ENCODE data around the gene ANXA2.

DNA sequence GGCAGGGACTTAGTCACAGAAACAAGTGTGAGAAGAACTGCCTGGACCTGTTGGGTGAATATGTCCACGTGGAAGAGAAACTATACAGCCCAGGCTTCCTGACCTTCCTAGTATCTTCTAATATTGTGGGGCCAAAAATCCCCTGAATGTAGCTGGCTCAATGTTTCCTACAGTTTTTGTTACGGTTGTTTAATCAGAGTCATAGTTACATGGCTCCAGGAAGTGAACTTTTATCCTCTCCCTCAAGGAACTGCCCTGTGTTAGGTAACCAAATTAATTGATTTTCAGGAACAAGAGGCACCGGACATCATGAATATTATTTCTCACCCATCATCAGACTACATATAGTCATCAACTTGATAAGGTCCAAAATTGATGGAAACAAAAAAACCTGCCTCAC lies 59.0 kb downstream of the ANXA2 start:
- TF ChIP-seq POLR2A (IDR thresholded peaks at IDR 0.05) = no peak
- TF ChIP-seq, protein P1, sequence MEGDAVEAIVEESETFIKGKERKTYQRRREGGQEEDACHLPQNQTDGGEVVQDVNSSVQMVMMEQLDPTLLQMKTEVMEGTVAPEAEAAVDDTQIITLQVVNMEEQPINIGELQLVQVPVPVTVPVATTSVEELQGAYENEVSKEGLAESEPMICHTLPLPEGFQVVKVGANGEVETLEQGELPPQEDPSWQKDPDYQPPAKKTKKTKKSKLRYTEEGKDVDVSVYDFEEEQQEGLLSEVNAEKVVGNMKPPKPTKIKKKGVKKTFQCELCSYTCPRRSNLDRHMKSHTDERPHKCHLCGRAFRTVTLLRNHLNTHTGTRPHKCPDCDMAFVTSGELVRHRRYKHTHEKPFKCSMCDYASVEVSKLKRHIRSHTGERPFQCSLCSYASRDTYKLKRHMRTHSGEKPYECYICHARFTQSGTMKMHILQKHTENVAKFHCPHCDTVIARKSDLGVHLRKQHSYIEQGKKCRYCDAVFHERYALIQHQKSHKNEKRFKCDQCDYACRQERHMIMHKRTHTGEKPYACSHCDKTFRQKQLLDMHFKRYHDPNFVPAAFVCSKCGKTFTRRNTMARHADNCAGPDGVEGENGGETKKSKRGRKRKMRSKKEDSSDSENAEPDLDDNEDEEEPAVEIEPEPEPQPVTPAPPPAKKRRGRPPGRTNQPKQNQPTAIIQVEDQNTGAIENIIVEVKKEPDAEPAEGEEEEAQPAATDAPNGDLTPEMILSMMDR (IDR thresholded peaks at IDR 0.05) = no peak
